MV-4-11 (cell line): Measurements from ENCODE around the gene PLVAP.

Source experiments
- DNase-seq: peaks from one replicate; lab custom pipeline; 2025; lab: John Stamatoyannopoulos, UW

PLVAP gene

GRCh38 chr19:17357078-17357666 lies 20.0 kb downstream of the PLVAP start:
- DNase-seq, result no peak

GRCh38 chr19:17353386-17353785 lies 23.8 kb downstream of the PLVAP start:
- no peak for DNase-seq

GRCh38 chr19:17352608-17353280 lies 24.4 kb downstream of the PLVAP start:
- DNase-seq, result no peak

- DNase-seq, result no peak
Observed at GRCh38 chr19:17351815-17352435, 25.2 kb downstream of the PLVAP start.

GRCh38 chr19:17348700-17349099 lies 28.4 kb downstream of the PLVAP start:
- no peak for DNase-seq

GRCh38 chr19:17347877-17348276 lies 29.3 kb downstream of the PLVAP start:
- DNase-seq, result no peak

GRCh38 chr19:17347361-17347760 lies 29.8 kb downstream of the PLVAP start:
- DNase-seq, result peak; percentile 61

GRCh38 chr19:17346109-17346671 lies 31.0 kb downstream of the PLVAP start:
- DNase-seq, result peak; percentile 70

- DNase-seq, result no peak
Observed at GRCh38 chr19:17341845-17342244, 35.3 kb downstream of the PLVAP start.

- no peak for DNase-seq
Observed at GRCh38 chr19:17341386-17341785, 35.8 kb downstream of the PLVAP start.

- DNase-seq, result no peak
Observed at GRCh38 chr19:17340871-17341357, 36.2 kb downstream of the PLVAP start.

GRCh38 chr19:17340302-17340870 lies 36.8 kb downstream of the PLVAP start:
- no peak for DNase-seq

GRCh38 chr19:17339088-17339741 lies 37.9 kb downstream of the PLVAP start:
- no peak for DNase-seq

GRCh38 chr19:17338433-17339078 lies 38.6 kb downstream of the PLVAP start:
- DNase-seq, result no peak

- DNase-seq, result peak; percentile 16
Observed at GRCh38 chr19:17337675-17338432, 39.3 kb downstream of the PLVAP start.

GRCh38 chr19:17336872-17337674 lies 40.1 kb downstream of the PLVAP start, which contains the start of gene GTPBP3:
Gene GTPBP3 (plus strand): TSS chr19:17337553. CDS start chr19:17337612, 59 bp downstream.
- peak; percentile 100 for DNase-seq

GRCh38 chr19:17335575-17335974 lies 41.6 kb downstream of the PLVAP start:
- DNase-seq, result no peak

GRCh38 chr19:17334414-17335409 lies 42.4 kb downstream of the PLVAP start, which contains the start of gene ANO8:
Gene ANO8 (minus strand): TSS chr19:17334855. CDS start chr19:17334670, 185 bp downstream.
- DNase-seq, result peak; percentile 98
